HG03575 (cell line): ENCODE results near the gene ATP6V0E1.
"Not testable (repeated sequence)": the region's sequence is repeated elsewhere in the genome, so short reads cannot be mapped to it uniquely, and the experiment has no call there.

ENCODE experiments used
- ATAC-seq: cut with Tn5 transposase; IDR thresholded peaks from one replicate; pipeline ENCODE4 v1.9.1; 2021; ENCODE audit not compliant: unreplicated experiment, insufficient number of reproducible peaks, low FRiP score; ENCODE audit errors: extremely low read depth

Gene ATP6V0E1

GRCh38 chr5:173020643-173021042 is 37.1 kb downstream of the ATP6V0E1 start:
- ATAC-seq = no peak

- ATAC-seq = no peak
Observed at GRCh38 chr5:173025651-173026050, 42.1 kb downstream of the ATP6V0E1 start.

DNA sequence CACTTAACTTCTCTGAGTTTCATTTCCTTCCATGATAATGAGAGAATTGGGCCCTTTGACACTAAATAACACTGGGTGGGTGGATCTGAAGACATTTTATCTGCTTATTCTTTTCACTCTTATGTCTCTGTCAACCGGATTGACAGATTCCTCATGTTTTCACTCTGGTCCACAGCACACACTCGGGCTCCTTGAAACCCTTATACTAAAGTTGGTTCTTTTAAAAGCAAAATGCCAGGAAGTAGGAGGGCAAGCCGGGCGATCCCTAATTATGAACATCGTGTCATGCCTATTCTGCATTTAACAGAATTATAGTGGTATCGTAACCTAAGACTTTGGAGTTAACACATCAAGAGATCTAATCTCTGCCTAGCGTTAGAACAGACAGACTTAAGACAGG is 44.3 kb downstream of the ATP6V0E1 start:
- no peak for ATAC-seq

- no peak for ATAC-seq
Observed at GRCh38 chr5:173028811-173029327, 45.3 kb downstream of the ATP6V0E1 start.

DNA sequence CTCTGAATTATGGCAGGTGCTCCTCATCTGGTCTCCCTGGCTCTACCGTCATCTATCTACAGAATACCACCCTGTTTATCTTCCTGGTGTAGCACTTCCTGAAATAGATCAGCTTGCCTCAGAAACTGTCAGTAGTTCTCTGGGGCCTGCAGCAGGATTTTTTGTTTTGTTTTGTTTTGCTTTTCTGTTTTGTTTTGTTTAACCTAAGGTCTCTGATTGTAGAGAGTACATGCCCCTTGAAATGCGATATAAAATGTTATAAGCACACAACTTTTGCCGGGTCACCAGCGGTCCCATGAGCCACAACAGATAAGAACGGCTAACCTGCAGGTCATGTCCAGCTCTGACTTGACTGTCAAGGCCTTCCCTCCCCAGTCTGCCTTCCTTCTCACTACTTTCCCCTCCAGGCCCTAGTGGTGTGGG is 45.9 kb downstream of the ATP6V0E1 start:
- no peak for ATAC-seq

DNA sequence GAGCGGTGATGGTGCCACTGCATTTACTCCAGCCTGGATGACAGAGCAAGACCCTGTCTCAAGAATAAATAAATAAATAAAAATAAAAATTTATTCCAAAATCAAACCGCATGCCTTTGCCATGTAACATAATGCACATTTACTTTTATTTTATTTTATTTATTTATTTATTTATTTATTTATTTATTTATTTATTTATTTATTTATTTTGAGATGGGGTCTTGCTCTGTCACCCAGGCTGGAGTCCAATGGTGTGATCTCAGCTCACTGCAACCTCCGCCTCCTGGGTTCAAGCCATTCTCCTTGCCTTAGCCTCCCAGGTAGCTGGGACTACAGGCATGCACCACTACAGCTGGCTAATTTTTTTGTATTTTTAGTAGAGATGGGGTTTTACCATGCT is 48.5 kb downstream of the ATP6V0E1 start:
- ATAC-seq = not testable (repeated sequence)

GRCh38 chr5:173032730-173033129 is 49.2 kb downstream of the ATP6V0E1 start:
- no peak for ATAC-seq

DNA sequence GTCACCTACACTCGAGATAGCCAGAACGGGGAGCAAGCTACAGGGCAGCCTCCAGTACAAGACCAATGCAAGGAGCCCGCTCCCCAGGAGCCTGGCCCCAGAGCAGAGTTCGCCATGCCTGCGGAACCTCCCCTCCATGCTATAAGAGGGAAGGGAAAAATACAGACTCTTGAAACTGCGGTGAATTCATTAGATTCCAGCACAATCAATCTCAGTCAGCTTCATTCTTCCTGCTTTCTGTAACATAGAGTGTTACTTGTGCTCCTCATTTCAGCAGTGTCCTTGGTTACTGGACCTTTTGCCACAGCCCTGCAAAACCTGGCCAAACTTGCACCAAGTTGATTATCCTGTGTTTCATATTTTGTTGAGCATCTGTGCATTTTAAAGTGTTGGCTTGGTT is 50.4 kb downstream of the ATP6V0E1 start:
- ATAC-seq = no peak

DNA sequence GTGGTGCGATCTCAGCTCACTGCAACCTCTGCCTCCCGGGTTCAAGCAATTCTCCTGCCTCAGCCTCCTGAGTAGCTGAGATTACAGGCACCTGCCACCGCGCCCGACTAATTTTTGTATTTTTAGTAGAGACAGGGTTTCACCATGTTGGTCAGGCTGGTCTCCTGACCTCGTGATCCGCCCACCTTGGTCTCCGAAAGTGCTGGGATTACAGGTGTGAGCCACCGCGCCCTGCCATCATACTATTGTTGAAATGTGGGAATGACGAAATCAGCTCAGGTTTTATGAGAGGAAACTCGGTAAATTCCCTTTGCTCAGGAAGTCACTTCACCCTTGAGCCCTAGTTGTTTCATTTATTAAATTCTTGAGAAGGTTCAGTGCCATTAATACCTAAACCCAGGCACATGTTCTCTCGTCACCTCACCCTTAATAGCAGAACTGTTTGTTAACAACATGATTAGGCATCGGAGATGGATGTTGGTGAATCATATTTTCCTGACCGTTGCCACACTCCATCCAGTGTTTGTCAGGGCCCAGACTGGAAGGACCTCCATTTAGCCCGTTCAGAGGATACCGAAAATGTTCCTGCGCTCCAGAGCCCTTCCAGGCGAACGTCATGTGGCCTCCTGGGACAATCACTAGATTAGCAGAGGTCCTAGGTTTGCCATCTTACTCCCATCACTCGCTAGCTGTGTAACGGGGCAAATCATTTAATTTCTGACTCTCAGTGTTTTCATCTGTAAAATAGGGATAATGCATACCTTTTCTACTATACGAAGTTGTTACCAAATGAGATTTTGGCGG is 52.5 kb downstream of the ATP6V0E1 start:
- no peak for ATAC-seq

- no peak for ATAC-seq
Observed at GRCh38 chr5:173039188-173039587, 55.6 kb downstream of the ATP6V0E1 start.

DNA sequence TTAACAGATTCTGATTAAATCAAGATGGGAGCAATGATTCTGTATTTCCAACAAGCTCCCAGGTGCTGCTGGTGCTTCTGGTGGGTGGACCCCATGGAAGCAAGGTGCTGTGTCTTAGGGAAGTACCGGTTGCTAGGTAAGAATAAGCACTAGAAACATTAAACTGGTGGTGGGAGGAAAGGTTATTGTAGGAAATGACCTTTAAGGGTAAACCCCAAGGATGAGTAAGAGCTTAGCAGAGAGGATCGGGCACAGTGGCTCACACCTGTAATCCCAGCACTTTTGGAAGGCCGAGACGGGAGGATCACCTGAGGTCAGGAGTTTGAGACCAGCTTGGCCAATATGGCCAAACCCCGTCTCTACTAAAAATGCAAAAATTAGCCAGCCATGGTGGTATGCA is 56.4 kb downstream of the ATP6V0E1 start:
- ATAC-seq = no peak

- ATAC-seq = no peak
Observed at GRCh38 chr5:173041881-173042762, 58.6 kb downstream of the ATP6V0E1 start.

GRCh38 chr5:173042763-173043107 is 59.2 kb downstream of the ATP6V0E1 start:
- ATAC-seq = no peak

DNA sequence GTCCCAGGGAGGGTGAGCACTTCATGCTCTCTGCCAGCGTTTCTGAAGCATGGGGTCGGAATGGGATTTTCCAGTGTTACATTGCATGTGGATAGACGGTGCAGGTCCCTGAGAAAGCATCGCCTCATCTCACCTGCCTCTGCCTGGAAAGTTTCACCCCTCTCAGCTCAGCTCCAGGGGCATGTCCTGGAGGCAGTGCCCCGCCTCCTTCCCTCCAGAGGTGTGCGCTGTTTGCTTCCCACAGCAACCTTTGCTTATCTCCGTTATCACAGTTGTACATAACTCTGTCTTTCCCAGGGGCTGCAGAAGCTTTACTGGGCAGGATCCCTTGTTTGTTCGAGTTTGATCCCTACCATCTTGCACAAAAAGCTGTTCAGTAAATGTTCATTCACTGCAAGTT is 61.9 kb downstream of the ATP6V0E1 start:
- no peak for ATAC-seq

GRCh38 chr5:173047096-173047837 is 63.7 kb downstream of the ATP6V0E1 start:
- not testable (repeated sequence) for ATAC-seq

GRCh38 chr5:173047838-173048105 is 64.2 kb downstream of the ATP6V0E1 start:
- no peak for ATAC-seq

GRCh38 chr5:173050791-173051190 is 67.2 kb downstream of the ATP6V0E1 start:
- no peak for ATAC-seq

GRCh38 chr5:173051746-173052145 is 68.2 kb downstream of the ATP6V0E1 start:
- ATAC-seq = no peak

DNA sequence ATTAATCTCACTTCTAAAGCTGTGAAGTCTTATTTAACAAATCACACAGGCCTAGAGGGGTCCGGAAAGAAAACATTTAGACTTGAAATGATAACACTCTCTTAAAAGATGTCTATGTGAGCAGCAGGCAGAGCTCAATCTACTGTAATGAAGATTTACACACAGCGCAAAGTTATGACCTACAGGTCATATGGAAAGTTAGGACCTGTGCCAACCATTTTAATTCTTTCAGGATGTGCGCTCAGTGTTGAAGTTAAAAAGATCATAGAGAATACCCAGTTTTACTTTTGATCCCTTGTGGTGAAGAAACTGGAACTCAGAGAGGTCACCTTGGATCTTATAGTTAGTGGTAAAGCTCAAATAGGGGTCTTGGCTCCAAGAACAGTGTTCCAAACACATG is 69.5 kb downstream of the ATP6V0E1 start:
- ATAC-seq = no peak
